ENCODE results near the gene PPIL4. TPM values are rescaled to one million over a fixed set of nuclear protein-coding genes. Genes with fewer than 3 reads are reported as not detected.

The PPIL4 gene
- total and polyA plus RNA-seq, 10 of the 15 experiments (the other 5 are each of a cell fraction or from before 2014, with no cell fraction given), result 8.0 to 28.4 (median 24.3) TPM

- TF ChIP-seq KLF5 (IDR thresholded peaks at IDR 0.05; ENCODE audit: partially characterized antibody), result no peak
- no peak for TF ChIP-seq STAT3 (IDR thresholded peaks at IDR 0.05; ENCODE audit: low read depth, low read length)
- TF ChIP-seq ZNF592 (IDR thresholded peaks at IDR 0.05), result no peak
- TF ChIP-seq TBL1XR1 (IDR thresholded peaks at IDR 0.05; ENCODE audit: low read depth, low read length), result no peak
- no peak for TF ChIP-seq SMAD5 (IDR thresholded peaks at IDR 0.05; ENCODE audit: low read depth)
- no peak for TF ChIP-seq NKRF (conservative IDR thresholded peaks at IDR 0.05)
- no peak for TF ChIP-seq CREB1 (IDR thresholded peaks at IDR 0.05; ENCODE audit: low read depth)
- TF ChIP-seq CBFB (IDR thresholded peaks at IDR 0.05; ENCODE audit: low read depth), result no peak
- peak; percentile 84 for TF ChIP-seq FOXK2 (IDR thresholded peaks at IDR 0.05)
- peak; percentile 39 for TF ChIP-seq CUX1 (IDR thresholded peaks at IDR 0.05; ENCODE audit: insufficient replicate concordance, low read depth, low read length)
- no peak for TF ChIP-seq CEBPZ (IDR thresholded peaks at IDR 0.05; ENCODE audit: low read depth, low read length)
- 0 out of 2 replicates have a peak, but pooled peaks have one; percentile 38 for TF ChIP-seq TCF7 (IDR thresholded peaks at IDR 0.05; ENCODE audit: borderline replicate concordance)
- no peak for TF ChIP-seq POLR2AphosphoS2 (IDR thresholded peaks at IDR 0.05; ENCODE audit: low read depth, low read length)
- TF ChIP-seq RUNX3 (IDR thresholded peaks at IDR 0.05; ENCODE audit: low read length), result peak; percentile 58
Measured at GRCh38 chr6:149473080-149474052, 72.5 kb downstream of the PPIL4 start (continued).
